Measurements from ENCODE around the gene MAF. TPM values are rescaled to one million over a fixed set of nuclear protein-coding genes. Genes with fewer than 3 reads are reported as not detected.

MAF gene
- total and polyA plus RNA-seq, 9 of the 15 experiments (the other 6 are each of a cell fraction or from before 2014, with no cell fraction given) = 0.01 to 0.18 TPM; not detected in 7

DNA sequence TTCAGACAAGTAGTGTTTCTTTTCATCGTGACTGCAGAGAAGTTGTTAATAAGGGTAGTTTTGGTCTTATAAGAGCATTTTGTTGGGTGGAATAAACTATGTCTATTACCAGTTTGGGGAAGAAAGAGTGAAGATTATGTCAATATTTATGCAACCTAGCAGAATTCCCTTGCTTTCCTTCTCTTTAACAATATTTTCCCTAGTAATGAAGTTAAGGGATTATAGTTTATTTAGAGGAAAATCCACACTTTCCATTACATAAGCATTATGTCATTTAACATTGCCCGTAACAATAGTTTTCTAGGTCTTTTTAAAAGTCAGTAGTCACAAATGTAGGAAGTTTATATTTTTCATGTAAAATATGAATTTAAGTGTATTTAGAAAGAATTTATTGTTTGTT lies 2.5 kb upstream of the MAF start:
- CTCF ChIA-PET (ENCODE audit: low intra/inter-chr PET ratio) = no interaction called here
- in situ Hi-C loops (cut with MboI) (no loop called here), intact Hi-C loops (cut with micrococcal nuclease) (loop anchor here (2.0 to 5.0 kb wide), 2 partner anchors 896 to 1100 kb away; no protein-coding TSS in a partner anchor)
- no peak for ATAC-seq
- peaks cover 0 to 27% of the 10 kb centered on the region in 2 experiments; a peak in 3 of 5 replicates for H3K4me1 ChIP-seq (replicated peaks in 1 of 2; ENCODE audit: control insufficient read depth in 2 of 2, insufficient read depth in 2 of 2, low read length in 2 of 2)
- H3K79me2 ChIP-seq (ENCODE audit: control insufficient read depth, insufficient read depth, low read length) = no peaks in the 10 kb centered on the region
- H4K20me1 ChIP-seq (replicated peaks; ENCODE audit: control insufficient read depth, insufficient read depth, low read length) = no peaks in the 10 kb centered on the region
- no peak overlapping the region for H3K9ac ChIP-seq (ENCODE audit: insufficient read depth in 1 of 2, low read depth in 2 of 2, low read length in 2 of 2)
- WGBS (ENCODE audit: insufficient coverage, low coverage, missing lambda C conversion rate) = 34% methylated on average over 2 of the region's 2 CpGs
- no TSS peak for BruUV-seq (replicated peaks)
- H3K27me3 ChIP-seq (ENCODE audit: control insufficient read depth in 2 of 2, insufficient read depth in 2 of 2, low read length in 2 of 2) = peaks cover 13 to 19% of the 10 kb centered on the region in 2 experiments
- POLR2A ChIA-PET = no interaction called here
- H3K27ac ChIP-seq (ENCODE audit: extremely low read depth, low read depth, low read length) = no peak overlapping the region
- H3K9me1 ChIP-seq (ENCODE audit: control insufficient read depth, insufficient read depth, low read length) = no peaks in the 10 kb centered on the region
- H3K4me3 ChIP-seq = no peak overlapping the region
- no peak for FAIRE-seq
- no peaks in the 10 kb centered on the region for H3K36me3 ChIP-seq (ENCODE audit: control insufficient read depth, insufficient read depth, low read length)
- H3K4me2 ChIP-seq (ENCODE audit: insufficient read depth, low read length) = no peak overlapping the region
- no peaks in the 10 kb centered on the region for H3K9me3 ChIP-seq (replicated peaks; ENCODE audit: control insufficient read depth, insufficient read depth, low read depth, low read length)
- no peak overlapping the region for H2AFZ ChIP-seq (ENCODE audit: low read depth, low read length)
- no peak for DNase-seq (ENCODE audit: extremely low read depth in 1 of 4, low spot score in 3 of 4)
- TF ChIP-seq ZNF316 (IDR thresholded peaks at IDR 0.05) (0 out of 2 replicates have a peak, but pooled peaks have one; percentile 19), C11orf30 (IDR thresholded peaks at IDR 0.05; ENCODE audit: low read depth) (0 out of 2 replicates have a peak, but pooled peaks have one; percentile 13), HNRNPLL (IDR thresholded peaks at IDR 0.05; ENCODE audit: low read depth, low read length, poor library complexity, severe bottlenecking) (no peak), FOXJ3 (CRISPR knock-in tag; IDR thresholded peaks at IDR 0.05) (no peak)
- TF ChIP-seq, protein P1, sequence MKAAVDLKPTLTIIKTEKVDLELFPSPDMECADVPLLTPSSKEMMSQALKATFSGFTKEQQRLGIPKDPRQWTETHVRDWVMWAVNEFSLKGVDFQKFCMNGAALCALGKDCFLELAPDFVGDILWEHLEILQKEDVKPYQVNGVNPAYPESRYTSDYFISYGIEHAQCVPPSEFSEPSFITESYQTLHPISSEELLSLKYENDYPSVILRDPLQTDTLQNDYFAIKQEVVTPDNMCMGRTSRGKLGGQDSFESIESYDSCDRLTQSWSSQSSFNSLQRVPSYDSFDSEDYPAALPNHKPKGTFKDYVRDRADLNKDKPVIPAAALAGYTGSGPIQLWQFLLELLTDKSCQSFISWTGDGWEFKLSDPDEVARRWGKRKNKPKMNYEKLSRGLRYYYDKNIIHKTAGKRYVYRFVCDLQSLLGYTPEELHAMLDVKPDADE (conservative IDR thresholded peaks at IDR 0.05; ENCODE audit: control insufficient read depth, low read depth, low read length) = no peak
